SK-N-SH treated with all-trans-retinoic acid at 6 μM for 48 hours (cell line): ENCODE data around the gene NREP.

ENCODE experiments used
- ATAC-seq: fragments of 200-7000 bp; cut with Tn5 transposase; 3 replicates; pipeline ENCODE4 v1.9.1; 2020; ENCODE audit warnings: mild to moderate bottlenecking, moderate library complexity
- ARNTL ChIP-seq: fragments of 450-650 bp; formaldehyde crosslinking; IDR thresholded peaks from 2 replicates; pipeline ENCODE4 v1.5.0; 2020; ENCODE audit warnings: low read depth, mild to moderate bottlenecking, moderate library complexity, borderline replicate concordance
- BACH2 ChIP-seq: fragments of 250-450 bp; sonication (Bioruptor Pico); IDR thresholded peaks from 2 replicates; pipeline ENCODE4 v1.9.0; 2021; ENCODE audit warnings: mild to moderate bottlenecking, borderline replicate concordance
- CSDC2 ChIP-seq: fragments of 250-450 bp; sonication (Bioruptor Pico); IDR thresholded peaks from 2 replicates; pipeline ENCODE4 v1.5.0; 2020; ENCODE audit warnings: mild to moderate bottlenecking, moderate library complexity
- ESRRG ChIP-seq: fragments of 250-450 bp; sonication (Bioruptor Pico); IDR thresholded peaks from 2 replicates; pipeline ENCODE4 v1.6.1; 2021; ENCODE audit warnings: mild to moderate bottlenecking
- GLIS3 ChIP-seq: fragments of 250-450 bp; sonication (Bioruptor Pico); IDR thresholded peaks from 2 replicates; pipeline ENCODE4 v1.5.0; 2020; ENCODE audit warnings: mild to moderate bottlenecking, moderate library complexity
- ISL1 ChIP-seq: fragments of 250-450 bp; sonication (Bioruptor Pico); IDR thresholded peaks from 2 replicates; pipeline ENCODE4 v2.1.2; 2022; ENCODE audit warnings: mild to moderate bottlenecking, moderate library complexity
- OSR1 ChIP-seq: fragments of 250-450 bp; sonication (Bioruptor Pico); IDR thresholded peaks from 2 replicates; pipeline ENCODE4 v1.8.0; 2022; ENCODE audit warnings: moderate library complexity, mild to moderate bottlenecking, inconsistent platforms
- PPARA ChIP-seq: fragments of 250-450 bp; sonication (Bioruptor Pico); IDR thresholded peaks from 2 replicates; pipeline ENCODE4 v1.5.0; 2020; ENCODE audit warnings: mild to moderate bottlenecking, borderline replicate concordance
- RARB ChIP-seq: fragments of 250-450 bp; sonication (Bioruptor Pico); IDR thresholded peaks from 2 replicates; pipeline ENCODE4 v1.8.0; 2021; ENCODE audit warnings: mild to moderate bottlenecking, moderate library complexity
- SNAI2 ChIP-seq: fragments of 250-450 bp; sonication (Bioruptor Pico); IDR thresholded peaks from 2 replicates; pipeline ENCODE4 v1.5.0; 2020; ENCODE audit warnings: mild to moderate bottlenecking, moderate library complexity
- TCF4 ChIP-seq: fragments of 250-450 bp; sonication (Bioruptor Pico); IDR thresholded peaks from 2 replicates; pipeline ENCODE4 v1.8.0; 2021; ENCODE audit warnings: mild to moderate bottlenecking, moderate library complexity, borderline replicate concordance
- TOX ChIP-seq: fragments of 250-450 bp; sonication (Bioruptor Pico); IDR thresholded peaks from 2 replicates; pipeline ENCODE4 v1.8.0; 2021; ENCODE audit warnings: mild to moderate bottlenecking, moderate library complexity, borderline replicate concordance
- ZFP3 ChIP-seq: fragments of 250-450 bp; sonication (Bioruptor Pico); IDR thresholded peaks from 2 replicates; pipeline ENCODE4 v1.5.0; 2020; ENCODE audit warnings: mild to moderate bottlenecking, moderate library complexity
- ZFP30 ChIP-seq: fragments of 450-650 bp; formaldehyde crosslinking; IDR thresholded peaks from 2 replicates; pipeline ENCODE4 v1.5.0; 2022; ENCODE audit warnings: mild to moderate bottlenecking, moderate library complexity
- ZNF565 ChIP-seq: fragments of 450-650 bp; formaldehyde crosslinking; conservative IDR thresholded peaks from 2 replicates; pipeline ENCODE4 v1.5.0; 2020; ENCODE audit warnings: low read depth, mild to moderate bottlenecking, moderate library complexity
- ZNF8 ChIP-seq: fragments of 450-650 bp; formaldehyde crosslinking; IDR thresholded peaks from 2 replicates; pipeline ENCODE4 v1.5.0; 2020; ENCODE audit warnings: mild to moderate bottlenecking, moderate library complexity
- TF ChIP-seq, protein P1 (sequence below): fragments of 250-450 bp; sonication (Bioruptor Pico); IDR thresholded peaks from 2 replicates; pipeline ENCODE4 v1.5.1; 2020; ENCODE audit warnings: low read depth, mild to moderate bottlenecking, moderate library complexity
- TF ChIP-seq, protein P2 (sequence below): fragments of 250-450 bp; sonication (Bioruptor Pico); IDR thresholded peaks from 2 replicates; pipeline ENCODE4 v1.8.0; 2021; ENCODE audit warnings: low read depth, mild to moderate bottlenecking, moderate library complexity, borderline replicate concordance
- TF ChIP-seq, protein P3 (sequence below): fragments of 250-450 bp; sonication (Bioruptor Pico); IDR thresholded peaks from 2 replicates; pipeline ENCODE4 v1.8.0; 2020; ENCODE audit warnings: mild to moderate bottlenecking, moderate library complexity, borderline replicate concordance
- TF ChIP-seq, protein P4 (sequence below): fragments of 250-450 bp; sonication (Bioruptor Pico); IDR thresholded peaks from 2 replicates; pipeline ENCODE4 v1.5.0; 2020; ENCODE audit warnings: mild to moderate bottlenecking, moderate library complexity
- TF ChIP-seq, protein P5 (sequence below): fragments of 250-450 bp; sonication (Bioruptor Pico); IDR thresholded peaks from 2 replicates; pipeline ENCODE4 v1.5.1; 2021; ENCODE audit warnings: mild to moderate bottlenecking, moderate library complexity

The NREP gene

DNA sequence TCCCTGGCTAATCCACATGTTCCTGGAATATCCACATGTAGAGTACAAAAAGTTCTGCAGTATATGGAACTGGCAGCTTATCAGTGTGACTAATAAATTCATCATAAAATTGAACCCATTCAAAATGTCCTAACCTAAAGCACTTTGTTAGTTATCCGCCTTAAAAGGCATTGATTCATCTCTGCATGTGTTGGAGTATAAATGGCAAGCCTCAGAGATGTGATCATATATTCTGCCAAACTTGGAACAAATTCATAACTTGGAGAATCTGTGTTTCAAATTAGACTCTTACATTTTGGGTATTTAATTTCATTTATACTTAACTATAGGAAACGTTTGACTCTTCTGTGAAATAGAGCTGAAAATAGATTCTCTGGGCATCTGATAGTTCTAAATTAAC, 25.2 kb upstream of the NREP start (continued):
- TF ChIP-seq, protein P1, sequence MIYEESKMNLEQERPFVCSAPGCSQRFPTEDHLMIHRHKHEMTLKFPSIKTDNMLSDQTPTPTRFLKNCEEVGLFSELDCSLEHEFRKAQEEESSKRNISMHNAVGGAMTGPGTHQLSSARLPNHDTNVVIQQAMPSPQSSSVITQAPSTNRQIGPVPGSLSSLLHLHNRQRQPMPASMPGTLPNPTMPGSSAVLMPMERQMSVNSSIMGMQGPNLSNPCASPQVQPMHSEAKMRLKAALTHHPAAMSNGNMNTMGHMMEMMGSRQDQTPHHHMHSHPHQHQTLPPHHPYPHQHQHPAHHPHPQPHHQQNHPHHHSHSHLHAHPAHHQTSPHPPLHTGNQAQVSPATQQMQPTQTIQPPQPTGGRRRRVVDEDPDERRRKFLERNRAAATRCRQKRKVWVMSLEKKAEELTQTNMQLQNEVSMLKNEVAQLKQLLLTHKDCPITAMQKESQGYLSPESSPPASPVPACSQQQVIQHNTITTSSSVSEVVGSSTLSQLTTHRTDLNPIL (CRISPR knock-in tag): no peak

DNA sequence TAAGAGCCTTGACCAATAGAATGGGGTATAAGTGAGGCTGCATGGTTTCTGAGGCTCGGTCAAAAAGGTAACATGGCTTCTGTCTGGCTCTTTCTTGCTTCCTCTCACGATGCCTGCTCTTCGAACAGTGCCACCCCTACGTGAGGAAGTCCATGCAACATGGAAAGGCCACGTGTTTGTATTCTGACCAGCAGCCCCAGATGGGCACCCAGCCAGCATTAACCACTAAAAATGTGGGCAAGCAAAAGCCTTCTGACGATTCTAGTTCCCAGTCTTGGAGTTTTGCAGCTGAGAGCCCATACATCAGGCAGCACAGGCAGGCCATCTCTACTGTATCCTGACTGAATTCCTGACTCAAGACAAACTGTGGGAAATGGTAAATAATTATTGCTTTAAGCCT, 24.2 kb upstream of the NREP start:
- no peak for TF ChIP-seq OSR1 (CRISPR knock-in tag)
- peak; percentile 79; the same call in 1 of the 2 replicates for TF ChIP-seq SNAI2
- no peak for TF ChIP-seq BACH2
- peak; percentile 70; the same call in 1 of the 2 replicates for TF ChIP-seq TOX (CRISPR knock-in tag)
- no peak for TF ChIP-seq ISL1 (CRISPR knock-in tag)
- TF ChIP-seq, protein P2, sequence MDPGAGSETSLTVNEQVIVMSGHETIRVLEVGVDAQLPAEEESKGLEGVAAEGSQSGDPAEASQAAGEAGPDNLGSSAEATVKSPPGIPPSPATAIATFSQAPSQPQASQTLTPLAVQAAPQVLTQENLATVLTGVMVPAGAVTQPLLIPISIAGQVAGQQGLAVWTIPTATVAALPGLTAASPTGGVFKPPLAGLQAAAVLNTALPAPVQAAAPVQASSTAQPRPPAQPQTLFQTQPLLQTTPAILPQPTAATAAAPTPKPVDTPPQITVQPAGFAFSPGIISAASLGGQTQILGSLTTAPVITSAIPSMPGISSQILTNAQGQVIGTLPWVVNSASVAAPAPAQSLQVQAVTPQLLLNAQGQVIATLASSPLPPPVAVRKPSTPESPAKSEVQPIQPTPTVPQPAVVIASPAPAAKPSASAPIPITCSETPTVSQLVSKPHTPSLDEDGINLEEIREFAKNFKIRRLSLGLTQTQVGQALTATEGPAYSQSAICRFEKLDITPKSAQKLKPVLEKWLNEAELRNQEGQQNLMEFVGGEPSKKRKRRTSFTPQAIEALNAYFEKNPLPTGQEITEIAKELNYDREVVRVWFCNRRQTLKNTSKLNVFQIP (CRISPR knock-in tag): no peak
- TF ChIP-seq, protein P3, sequence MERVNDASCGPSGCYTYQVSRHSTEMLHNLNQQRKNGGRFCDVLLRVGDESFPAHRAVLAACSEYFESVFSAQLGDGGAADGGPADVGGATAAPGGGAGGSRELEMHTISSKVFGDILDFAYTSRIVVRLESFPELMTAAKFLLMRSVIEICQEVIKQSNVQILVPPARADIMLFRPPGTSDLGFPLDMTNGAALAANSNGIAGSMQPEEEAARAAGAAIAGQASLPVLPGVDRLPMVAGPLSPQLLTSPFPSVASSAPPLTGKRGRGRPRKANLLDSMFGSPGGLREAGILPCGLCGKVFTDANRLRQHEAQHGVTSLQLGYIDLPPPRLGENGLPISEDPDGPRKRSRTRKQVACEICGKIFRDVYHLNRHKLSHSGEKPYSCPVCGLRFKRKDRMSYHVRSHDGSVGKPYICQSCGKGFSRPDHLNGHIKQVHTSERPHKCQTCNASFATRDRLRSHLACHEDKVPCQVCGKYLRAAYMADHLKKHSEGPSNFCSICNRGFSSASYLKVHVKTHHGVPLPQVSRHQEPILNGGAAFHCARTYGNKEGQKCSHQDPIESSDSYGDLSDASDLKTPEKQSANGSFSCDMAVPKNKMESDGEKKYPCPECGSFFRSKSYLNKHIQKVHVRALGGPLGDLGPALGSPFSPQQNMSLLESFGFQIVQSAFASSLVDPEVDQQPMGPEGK: no peak
- no peak for TF ChIP-seq ARNTL (CRISPR knock-in tag)
- no peak for TF ChIP-seq ZNF565 (CRISPR knock-in tag)
- no peak for TF ChIP-seq GLIS3 (CRISPR knock-in tag)
- TF ChIP-seq CSDC2: peak; percentile 98
- TF ChIP-seq TCF4 (CRISPR knock-in tag): no peak
- peak; percentile 82; the same call in 1 of the 2 replicates for TF ChIP-seq ZFP3 (CRISPR knock-in tag)
- TF ChIP-seq ZFP30 (CRISPR knock-in tag): no peak
- TF ChIP-seq, protein P4, sequence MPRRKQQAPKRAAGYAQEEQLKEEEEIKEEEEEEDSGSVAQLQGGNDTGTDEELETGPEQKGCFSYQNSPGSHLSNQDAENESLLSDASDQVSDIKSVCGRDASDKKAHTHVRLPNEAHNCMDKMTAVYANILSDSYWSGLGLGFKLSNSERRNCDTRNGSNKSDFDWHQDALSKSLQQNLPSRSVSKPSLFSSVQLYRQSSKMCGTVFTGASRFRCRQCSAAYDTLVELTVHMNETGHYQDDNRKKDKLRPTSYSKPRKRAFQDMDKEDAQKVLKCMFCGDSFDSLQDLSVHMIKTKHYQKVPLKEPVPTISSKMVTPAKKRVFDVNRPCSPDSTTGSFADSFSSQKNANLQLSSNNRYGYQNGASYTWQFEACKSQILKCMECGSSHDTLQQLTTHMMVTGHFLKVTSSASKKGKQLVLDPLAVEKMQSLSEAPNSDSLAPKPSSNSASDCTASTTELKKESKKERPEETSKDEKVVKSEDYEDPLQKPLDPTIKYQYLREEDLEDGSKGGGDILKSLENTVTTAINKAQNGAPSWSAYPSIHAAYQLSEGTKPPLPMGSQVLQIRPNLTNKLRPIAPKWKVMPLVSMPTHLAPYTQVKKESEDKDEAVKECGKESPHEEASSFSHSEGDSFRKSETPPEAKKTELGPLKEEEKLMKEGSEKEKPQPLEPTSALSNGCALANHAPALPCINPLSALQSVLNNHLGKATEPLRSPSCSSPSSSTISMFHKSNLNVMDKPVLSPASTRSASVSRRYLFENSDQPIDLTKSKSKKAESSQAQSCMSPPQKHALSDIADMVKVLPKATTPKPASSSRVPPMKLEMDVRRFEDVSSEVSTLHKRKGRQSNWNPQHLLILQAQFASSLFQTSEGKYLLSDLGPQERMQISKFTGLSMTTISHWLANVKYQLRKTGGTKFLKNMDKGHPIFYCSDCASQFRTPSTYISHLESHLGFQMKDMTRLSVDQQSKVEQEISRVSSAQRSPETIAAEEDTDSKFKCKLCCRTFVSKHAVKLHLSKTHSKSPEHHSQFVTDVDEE (CRISPR knock-in tag): no peak
- no peak for TF ChIP-seq ZNF8 (CRISPR knock-in tag)
- ATAC-seq: no peak

DNA sequence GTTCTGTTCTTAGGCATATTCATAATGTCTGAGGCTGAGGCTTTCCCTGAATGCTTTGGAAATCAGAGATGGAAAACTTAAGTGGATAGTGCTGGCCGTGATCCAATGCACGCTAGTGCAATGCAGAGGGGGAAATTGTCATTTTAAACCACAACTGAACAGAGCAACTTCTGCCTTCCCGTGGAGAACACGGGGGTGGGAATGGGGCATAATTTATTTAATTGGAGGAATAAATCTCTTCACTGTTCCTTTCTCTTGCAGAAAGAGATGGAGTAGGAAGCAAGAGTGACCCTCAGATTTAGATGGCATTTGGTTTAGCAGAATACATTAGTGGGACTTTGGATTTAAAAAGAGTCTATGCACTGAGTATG, 22.9 kb upstream of the NREP start:
- no peak for TF ChIP-seq SNAI2
- no peak for TF ChIP-seq ESRRG
- TF ChIP-seq ZFP3 (CRISPR knock-in tag): no peak
- TF ChIP-seq, protein P5, sequence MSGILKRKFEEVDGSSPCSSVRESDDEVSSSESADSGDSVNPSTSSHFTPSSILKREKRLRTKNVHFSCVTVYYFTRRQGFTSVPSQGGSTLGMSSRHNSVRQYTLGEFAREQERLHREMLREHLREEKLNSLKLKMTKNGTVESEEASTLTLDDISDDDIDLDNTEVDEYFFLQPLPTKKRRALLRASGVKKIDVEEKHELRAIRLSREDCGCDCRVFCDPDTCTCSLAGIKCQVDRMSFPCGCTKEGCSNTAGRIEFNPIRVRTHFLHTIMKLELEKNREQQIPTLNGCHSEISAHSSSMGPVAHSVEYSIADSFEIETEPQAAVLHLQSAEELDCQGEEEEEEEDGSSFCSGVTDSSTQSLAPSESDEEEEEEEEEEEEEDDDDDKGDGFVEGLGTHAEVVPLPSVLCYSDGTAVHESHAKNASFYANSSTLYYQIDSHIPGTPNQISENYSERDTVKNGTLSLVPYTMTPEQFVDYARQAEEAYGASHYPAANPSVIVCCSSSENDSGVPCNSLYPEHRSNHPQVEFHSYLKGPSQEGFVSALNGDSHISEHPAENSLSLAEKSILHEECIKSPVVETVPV (CRISPR knock-in tag): no peak
- no peak for TF ChIP-seq ZFP30 (CRISPR knock-in tag)
- TF ChIP-seq RARB (CRISPR knock-in tag): no peak
- no peak for TF ChIP-seq PPARA (CRISPR knock-in tag)
- TF ChIP-seq, protein P1 (CRISPR knock-in tag): no peak
- TF ChIP-seq BACH2: no peak
- TF ChIP-seq CSDC2: no peak
- ATAC-seq: peak; percentile 32
